ENCODE results near the gene NFIA.
A peak's percentile ranks its signal among the peaks of the same experiment; 100 is the strongest.

Gene NFIA

GRCh38 chr1:61085206-61085982 is 3.0 kb downstream of the NFIA start:
- no peak for DNase-seq

GRCh38 chr1:61085983-61086644 is 3.8 kb downstream of the NFIA start:
- DNase-seq, result no peak

DNA sequence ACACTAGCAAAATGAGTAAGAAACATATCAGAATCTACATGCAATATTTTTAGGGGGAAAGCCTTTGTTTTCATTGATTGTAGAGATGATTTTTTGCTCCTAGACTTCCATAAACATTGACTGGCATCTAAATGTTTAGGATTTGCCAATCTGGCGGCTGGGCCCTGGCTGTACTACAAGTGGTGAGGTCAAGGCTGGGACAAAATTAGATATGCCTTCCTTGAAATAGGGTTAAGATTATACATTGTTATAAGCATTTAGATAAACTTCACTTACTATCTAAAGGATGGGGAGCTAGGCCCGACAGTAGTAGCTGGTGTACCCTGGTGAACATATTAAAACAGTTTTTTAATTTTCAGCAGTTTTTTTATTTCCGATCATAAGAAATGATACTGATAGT is 5.2 kb downstream of the NFIA start:
- DNase-seq, result no peak

DNA sequence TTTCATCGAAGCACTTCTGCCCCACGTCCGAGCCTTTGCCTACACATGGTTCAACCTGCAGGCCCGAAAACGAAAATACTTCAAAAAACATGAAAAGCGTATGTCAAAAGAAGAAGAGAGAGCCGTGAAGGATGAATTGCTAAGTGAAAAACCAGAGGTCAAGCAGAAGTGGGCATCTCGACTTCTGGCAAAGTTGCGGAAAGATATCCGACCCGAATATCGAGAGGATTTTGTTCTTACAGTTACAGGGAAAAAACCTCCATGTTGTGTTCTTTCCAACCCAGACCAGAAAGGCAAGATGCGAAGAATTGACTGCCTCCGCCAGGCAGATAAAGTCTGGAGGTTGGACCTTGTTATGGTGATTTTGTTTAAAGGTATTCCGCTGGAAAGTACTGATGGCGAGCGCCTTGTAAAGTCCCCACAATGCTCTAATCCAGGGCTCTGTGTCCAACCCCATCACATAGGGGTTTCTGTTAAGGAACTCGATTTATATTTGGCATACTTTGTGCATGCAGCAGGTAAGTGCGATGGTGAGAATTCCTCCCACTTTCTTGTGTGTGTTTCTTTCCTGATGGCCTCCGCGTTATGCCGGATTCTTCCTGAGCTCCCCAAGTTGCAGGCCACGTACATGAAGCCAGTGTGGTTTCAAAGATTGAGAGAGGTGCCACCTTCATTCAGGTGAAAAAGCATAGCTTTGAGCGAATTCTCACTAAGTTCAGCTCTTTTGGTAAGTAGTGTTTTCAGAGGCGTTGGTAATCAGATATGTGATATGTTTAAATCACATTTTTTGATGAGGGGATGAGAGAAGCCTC is 6.0 kb downstream of the NFIA start:
- no peak for DNase-seq

GRCh38 chr1:61089338-61089737 is 7.0 kb downstream of the NFIA start:
- no peak for DNase-seq

DNA sequence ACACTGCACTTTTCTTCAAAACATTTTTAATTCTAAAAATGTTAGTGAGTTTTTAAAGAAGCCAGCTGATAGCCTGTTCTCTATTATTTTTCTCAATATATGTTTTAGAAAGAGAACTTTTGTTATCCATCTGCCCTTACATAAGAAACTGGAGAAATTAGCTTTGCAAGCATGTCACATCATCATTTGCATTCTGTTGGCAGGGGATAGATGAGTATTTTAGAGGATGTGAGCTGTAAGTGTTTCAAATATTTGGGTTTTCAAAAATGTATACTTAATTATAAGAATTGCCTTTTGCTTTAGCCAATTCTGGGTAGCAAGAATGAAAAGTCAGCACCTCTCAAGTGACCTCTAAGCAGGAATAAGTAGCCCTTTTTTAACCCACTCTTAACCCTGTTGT is 7.4 kb downstream of the NFIA start:
- DNase-seq, result no peak

DNA sequence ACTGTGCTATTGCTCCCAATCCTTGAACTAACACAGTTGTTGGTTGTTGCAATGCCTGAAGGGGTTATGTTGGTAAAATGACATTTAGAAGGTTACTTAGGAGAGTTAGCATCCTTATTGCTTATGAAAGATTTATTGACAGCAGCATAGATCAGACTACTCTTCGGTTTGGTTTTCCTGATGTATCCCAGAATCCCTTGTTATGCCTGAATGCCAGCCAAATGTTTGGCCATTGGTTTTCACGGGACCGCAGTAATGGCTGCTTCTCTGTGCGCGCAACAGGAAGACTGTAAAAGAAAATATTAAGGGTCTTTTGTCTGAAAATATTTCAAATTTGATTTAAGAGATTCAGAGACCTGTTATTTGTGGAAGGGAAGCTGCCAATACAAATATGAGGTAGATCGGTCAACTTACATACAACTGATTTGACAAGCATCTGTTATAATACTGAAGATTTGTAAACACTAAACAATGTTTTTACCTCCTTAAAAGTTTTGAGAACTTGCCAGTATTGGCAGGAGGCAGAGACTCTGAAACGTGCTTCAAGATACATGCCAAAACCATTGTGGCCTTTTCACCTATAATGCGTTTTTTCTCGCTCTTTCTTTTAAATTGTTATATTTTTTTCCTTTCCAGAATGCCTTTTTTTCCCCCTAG is 8.3 kb downstream of the NFIA start:
- no peak for DNase-seq

GRCh38 chr1:61091455-61091854 is 9.1 kb downstream of the NFIA start:
- no peak for DNase-seq

GRCh38 chr1:61092642-61093041 is 10.3 kb downstream of the NFIA start:
- peak; percentile 78 for DNase-seq

DNA sequence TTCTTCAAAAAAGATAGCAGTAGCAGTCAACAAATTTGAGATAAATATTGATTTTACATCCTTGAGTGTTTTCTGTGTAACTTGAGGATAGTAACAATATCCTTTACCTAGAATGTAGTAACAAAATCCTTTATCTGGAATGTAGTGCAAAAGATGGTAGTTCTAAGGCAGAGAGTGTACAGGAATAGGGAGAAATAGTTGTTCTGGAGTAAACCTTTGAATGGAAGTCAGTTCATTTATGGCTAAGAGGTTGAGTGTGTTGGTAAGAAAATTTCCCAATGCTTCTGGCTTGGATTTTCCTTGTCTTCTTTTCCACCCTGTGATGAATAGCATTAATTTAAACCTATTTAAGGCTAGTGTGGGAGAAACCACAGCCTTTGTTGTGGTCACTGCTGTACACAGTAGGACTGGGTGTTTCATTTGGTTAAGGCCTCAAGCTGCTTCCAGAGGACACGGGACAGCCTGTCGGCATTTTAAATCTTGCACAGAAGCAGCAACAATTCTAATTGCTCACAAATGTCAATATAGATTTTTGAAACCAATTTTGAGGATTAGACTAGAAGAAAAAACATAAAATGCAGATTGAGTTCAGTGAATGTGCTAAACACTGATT is 11.3 kb downstream of the NFIA start:
- no peak for DNase-seq

DNA sequence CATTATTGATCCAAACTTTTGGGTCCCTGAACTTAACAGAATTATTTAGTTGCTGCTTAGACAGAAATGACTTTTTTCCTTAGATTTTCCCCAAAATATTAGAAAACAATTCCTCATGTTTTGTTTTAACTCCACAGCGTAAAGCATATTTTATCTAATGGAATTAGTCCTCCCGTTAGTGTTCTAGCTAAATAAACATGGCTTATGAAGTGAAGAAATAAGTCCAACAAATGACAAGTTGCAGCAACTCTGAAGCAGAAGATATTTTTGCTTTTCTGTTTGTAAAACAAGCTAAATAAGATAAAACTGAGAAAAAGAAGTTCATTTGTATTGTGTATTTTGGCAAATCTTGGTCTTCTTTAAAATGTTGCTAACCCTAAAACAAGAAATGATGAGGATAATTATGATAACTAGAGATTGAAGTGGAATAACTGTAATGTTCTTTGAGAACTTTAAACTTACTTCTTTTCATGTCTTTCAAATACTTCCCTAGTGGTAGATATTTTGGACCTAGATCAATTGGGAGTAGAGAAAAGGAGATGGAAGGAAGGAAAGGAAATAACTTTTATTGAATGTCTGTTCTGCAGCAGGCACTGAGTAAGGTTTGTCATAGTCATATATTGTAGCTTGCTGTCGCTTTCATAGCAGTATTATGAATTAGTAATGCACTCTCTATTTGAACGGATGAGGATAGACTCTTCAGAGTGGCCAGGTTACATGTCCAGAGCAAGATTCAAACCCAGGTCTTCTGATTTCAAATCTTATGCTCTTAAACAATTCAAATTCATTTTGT is 12.5 kb downstream of the NFIA start:
- no peak for DNase-seq

GRCh38 chr1:61095470-61095812 is 13.1 kb downstream of the NFIA start:
- DNase-seq, result no peak

DNA sequence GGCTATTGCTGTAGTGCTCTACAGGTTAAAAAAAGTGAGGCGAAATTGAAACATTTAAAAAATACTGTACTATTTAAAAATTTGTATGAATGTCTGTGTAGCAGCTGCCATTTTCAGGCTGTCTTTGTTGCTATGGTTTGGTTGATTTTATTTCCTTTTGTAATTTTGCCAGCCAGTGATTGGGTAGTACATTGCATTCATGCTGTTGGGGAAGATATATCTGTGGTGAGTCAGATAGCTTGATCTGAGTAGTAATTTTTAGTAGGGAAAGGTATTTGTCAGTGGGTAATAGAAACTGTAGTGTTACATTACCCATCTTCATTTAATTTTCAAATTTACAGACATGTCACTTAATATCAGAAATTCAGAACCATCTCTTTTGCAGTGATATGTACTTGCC is 15.0 kb downstream of the NFIA start:
- no peak for DNase-seq

- no peak for DNase-seq
These were observed 15.4 kb downstream of the NFIA start for GRCh38 chr1:61097722-61098121.

DNA sequence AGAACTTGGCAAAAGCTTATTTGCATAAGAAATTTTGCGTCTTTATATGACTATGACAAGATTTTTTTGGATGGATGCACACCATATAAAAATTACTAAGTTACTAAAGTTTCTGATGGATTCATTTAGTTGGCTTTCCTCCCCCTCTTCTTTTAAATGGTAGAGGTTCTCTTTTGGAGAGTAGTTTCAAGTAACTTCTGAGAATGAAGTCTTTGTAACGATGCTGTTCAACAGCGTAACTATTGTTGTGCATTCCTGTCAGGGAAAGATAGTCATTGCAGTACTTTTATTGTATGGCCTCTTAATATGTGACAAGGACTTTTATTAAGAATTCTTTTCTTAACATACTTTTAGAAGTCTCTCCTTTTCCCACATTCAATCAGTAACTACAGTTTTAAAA is 16.0 kb downstream of the NFIA start:
- DNase-seq, result no peak

DNA sequence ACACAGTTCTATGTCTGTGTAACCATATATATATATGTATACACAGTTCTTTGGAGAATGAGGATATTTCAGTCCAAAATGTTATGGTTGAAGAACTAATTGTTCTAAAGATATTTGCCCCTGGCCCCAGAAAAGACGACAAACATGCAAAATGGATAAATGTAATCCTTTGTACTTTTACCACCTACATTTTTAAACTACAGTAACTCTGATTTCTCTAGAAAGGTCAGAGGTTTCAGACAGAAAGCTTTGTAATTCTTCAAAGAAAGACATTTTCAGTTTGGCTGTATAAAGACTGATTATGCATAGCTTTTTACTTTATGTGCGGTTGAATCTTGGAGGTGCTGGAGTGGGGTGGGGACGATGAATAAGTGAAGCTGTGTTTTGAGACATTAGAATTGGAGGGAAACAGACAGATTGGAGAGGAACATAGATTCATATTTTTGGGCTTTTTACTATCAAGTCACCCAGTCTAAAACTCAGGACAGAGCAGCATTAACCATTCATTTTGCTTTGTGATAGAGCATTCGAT is 16.6 kb downstream of the NFIA start:
- DNase-seq, result no peak

DNA sequence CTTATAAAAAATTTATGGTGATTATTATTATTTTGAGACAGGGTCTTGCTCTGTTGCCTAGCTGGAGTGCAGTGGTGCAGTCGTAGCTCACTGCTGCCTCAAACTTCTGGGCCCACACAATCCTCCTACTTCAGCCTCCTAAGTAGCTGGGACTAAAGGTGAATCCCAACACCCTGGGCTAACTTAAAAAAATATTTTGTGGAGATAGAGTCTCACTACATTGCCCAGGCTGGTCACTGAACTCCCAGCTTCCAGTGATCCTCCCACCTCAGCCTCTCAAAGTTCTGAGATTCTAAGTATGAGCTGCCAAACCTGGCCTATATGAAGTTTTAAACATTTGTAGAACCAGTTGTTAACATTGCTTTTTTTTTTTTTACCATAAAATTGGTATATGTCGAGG is 18.2 kb downstream of the NFIA start:
- no peak for DNase-seq

DNA sequence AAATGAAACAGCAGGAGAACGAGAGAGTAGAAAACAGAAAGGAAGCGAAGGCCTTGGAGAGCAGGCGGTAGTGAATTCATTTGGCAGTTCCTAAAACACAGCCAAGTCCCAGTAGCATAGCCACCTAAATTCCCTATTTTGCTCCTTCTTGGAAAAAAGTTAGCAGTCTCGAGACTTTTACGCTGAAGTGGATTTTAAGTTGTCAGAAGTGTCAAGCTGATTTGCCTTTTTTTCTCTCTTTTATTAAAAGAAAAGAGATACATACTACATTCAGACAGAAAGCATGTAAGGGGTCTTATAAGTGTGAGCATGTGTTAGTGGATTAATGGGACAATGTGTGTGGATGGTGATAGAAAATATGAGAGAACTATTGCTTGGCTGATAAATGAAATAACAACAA is 19.2 kb downstream of the NFIA start:
- DNase-seq, result no peak

DNA sequence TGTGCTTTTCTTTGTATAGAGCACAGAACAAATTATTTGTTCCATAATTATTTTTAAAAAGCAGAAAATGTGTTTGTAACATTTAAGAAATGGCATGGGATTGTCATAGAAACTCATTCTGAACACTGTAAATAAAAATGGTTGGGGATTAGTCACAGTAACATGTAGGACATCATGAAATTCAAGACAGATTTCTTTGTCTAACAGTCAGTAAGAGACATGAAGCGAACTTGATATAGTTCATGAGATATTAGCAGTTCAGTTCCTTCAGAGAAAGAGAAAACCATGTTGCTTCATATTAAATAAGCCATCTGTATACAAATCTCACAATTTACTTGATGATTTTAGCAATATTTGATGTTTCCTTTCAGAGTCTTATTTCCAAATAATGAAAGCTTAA is 19.7 kb downstream of the NFIA start:
- DNase-seq, result no peak

DNA sequence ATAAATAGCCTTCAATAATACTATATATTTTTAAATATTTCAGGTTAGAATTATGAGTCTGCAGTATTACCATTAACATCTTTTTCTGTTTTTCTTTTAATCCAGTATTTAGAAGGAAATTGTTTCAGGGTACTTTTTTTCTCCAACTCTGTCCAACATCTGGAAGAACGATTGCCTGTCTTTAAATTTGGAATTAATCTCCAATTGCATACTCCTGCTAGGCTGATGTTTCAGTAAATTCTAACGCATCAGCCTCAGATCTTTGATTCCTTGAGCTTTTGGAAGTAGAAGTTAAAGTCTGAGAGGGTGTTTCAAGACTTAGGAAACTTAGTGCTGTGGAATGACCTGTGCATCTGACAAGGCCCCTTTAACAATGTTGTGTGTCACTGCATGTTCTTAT is 20.3 kb downstream of the NFIA start:
- DNase-seq, result no peak

GRCh38 chr1:61104220-61104671 is 21.9 kb downstream of the NFIA start:
- DNase-seq, result no peak

GRCh38 chr1:61107638-61108037 is 25.3 kb downstream of the NFIA start:
- no peak for DNase-seq
